Liver (tissue), 3 donors: ENCODE data around the gene MAGI1.

ENCODE experiments used
- ATF3 ChIP-seq: IDR thresholded peaks from 2 replicates; pipeline ENCODE4 v1.6.1; 2016; ENCODE audit warnings: antibody characterized with exemption
- CTCF ChIP-seq: fragments of 150-350 bp; IDR thresholded peaks from 2 replicates; pipeline ENCODE4 v1.5.1; 2017; ENCODE audit warnings: improper control_type of control experiment, low read depth, low read length; ENCODE audit not compliant: missing input control
- EGR1 ChIP-seq, 2 donors: IDR thresholded peaks; 2 replicates each; pipeline ENCODE4 v1.6.1; 2016 to 2018; ENCODE audit warnings: antibody characterized with exemption in 2 of 2, low read depth in 2 of 2
- FOXA1 ChIP-seq: IDR thresholded peaks from 2 replicates; pipeline ENCODE4 v1.6.1; 2016; ENCODE audit warnings: antibody characterized with exemption
- GABPA ChIP-seq, 2 donors: IDR thresholded peaks in 1 of 2; conservative IDR thresholded peaks in 1 of 2; 2 replicates each; pipeline ENCODE4 v1.6.1; 2016; ENCODE audit warnings: antibody characterized with exemption in 2 of 2, mild to moderate bottlenecking in 1 of 2, moderate library complexity in 1 of 2
- HNF4A ChIP-seq, 2 donors: conservative IDR thresholded peaks; 2 replicates each; pipeline ENCODE4 v1.6.1; 2016; ENCODE audit warnings: antibody characterized with exemption in 2 of 2, mild to moderate bottlenecking in 2 of 2
- HNF4G ChIP-seq: IDR thresholded peaks from 2 replicates; pipeline ENCODE4 v1.6.1; 2016; ENCODE audit warnings: antibody characterized with exemption
- JUND ChIP-seq, 2 donors: IDR thresholded peaks; 2 replicates each; pipeline ENCODE4 v1.6.1; 2016; ENCODE audit warnings: antibody characterized with exemption in 2 of 2
- MAX ChIP-seq: IDR thresholded peaks from 2 replicates; pipeline ENCODE4 v1.6.1; 2016; ENCODE audit warnings: antibody characterized with exemption
- RAD21 ChIP-seq, 2 donors: IDR thresholded peaks; 2 replicates each; pipeline ENCODE4 v1.6.1; 2016; ENCODE audit warnings: antibody characterized with exemption in 2 of 2, mild to moderate bottlenecking in 2 of 2
- REST ChIP-seq: IDR thresholded peaks from 2 replicates; pipeline ENCODE4 v1.6.1; 2016; ENCODE audit warnings: antibody characterized with exemption, mild to moderate bottlenecking
- RXRA ChIP-seq, 2 donors: IDR thresholded peaks; 2 replicates each; pipeline ENCODE4 v1.6.1; 2017 to 2018; ENCODE audit warnings: antibody characterized with exemption in 2 of 2, mild to moderate bottlenecking in 1 of 2
- SP1 ChIP-seq: IDR thresholded peaks from 2 replicates; pipeline ENCODE4 v1.6.1; 2018; ENCODE audit warnings: antibody characterized with exemption, mild to moderate bottlenecking
- TAF1 ChIP-seq: conservative IDR thresholded peaks from 2 replicates; pipeline ENCODE4 v1.6.1; 2016; ENCODE audit warnings: antibody characterized with exemption, mild to moderate bottlenecking
- donor health status: healthy.
- donor health status: healthy.

- TF ChIP-seq MAX, result no peak
- TF ChIP-seq HNF4A (conservative IDR thresholded peaks at IDR 0.05), result no peak
- no peak for TF ChIP-seq CTCF
- no peak for TF ChIP-seq RAD21 (IDR thresholded peaks at IDR 0.05)
- no peak for TF ChIP-seq ATF3
- no peak for TF ChIP-seq TAF1
- no peak for TF ChIP-seq JUND (IDR thresholded peaks at IDR 0.05)
- TF ChIP-seq EGR1 (IDR thresholded peaks at IDR 0.05; ENCODE audit: low read depth in 2 of 2), result no peak
- no peak for TF ChIP-seq REST
- TF ChIP-seq GABPA (IDR thresholded peaks at IDR 0.05 in 1 of 2, conservative IDR thresholded peaks at IDR 0.05 in 1 of 2), result no peak
- TF ChIP-seq SP1, result no peak
- no peak for TF ChIP-seq FOXA1
- no peak for TF ChIP-seq HNF4G
- no peak for TF ChIP-seq RXRA (IDR thresholded peaks at IDR 0.05)
Observed at GRCh38 chr3:65730449-65730848, 308.3 kb downstream of the MAGI1 start.
